Measurements from ENCODE around the gene PPFIA1.

PPFIA1 gene

GRCh38 chr11:70270104-70270876 lies at the start of gene PPFIA1:
Gene PPFIA1, plus strand, starts transcription at chr11:70270690. Its CDS starts 1,483 bp downstream, at chr11:70272173.
- DNase-seq (ENCODE audit: low spot score) = peak; percentile 98

GRCh38 chr11:70220920-70221319 lies 49.6 kb upstream of the PPFIA1 start:
- DNase-seq (ENCODE audit: low spot score) = no peak

DNA sequence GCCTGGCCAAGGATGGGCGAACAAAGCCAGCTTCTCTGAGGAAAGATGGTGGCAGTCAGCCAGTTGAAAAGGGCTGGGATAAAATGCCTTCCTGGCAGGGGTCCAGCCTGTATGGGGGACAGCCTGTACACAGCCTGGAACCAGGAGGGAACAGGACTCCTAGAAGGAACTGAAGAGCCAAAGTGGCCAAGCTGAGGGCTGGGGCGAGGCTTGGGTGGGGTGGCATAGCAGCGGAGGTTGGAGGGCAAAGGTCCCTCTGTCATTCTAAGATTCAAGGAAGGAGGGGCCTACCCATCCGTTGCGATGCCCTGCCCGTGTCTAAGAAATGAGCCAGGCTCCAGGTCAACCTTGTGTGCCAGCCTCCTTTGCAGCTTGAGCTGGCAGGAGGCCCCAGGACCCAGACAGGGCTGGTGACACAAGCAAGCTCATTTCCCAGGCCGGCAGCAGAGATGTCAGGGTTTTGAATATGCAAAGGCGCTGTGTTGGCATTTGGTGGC lies 44.8 kb upstream of the PPFIA1 start:
- DNase-seq (ENCODE audit: low spot score) = no peak

GRCh38 chr11:70226183-70226582 lies 44.3 kb upstream of the PPFIA1 start:
- no peak for DNase-seq (ENCODE audit: low spot score)

GRCh38 chr11:70226967-70227366 lies 43.5 kb upstream of the PPFIA1 start:
- DNase-seq (ENCODE audit: low spot score) = peak; percentile 71

GRCh38 chr11:70229737-70230136 lies 40.8 kb upstream of the PPFIA1 start:
- DNase-seq (ENCODE audit: low spot score) = no peak

GRCh38 chr11:70230151-70230839 lies 40.2 kb upstream of the PPFIA1 start:
- DNase-seq (ENCODE audit: low spot score) = no peak

DNA sequence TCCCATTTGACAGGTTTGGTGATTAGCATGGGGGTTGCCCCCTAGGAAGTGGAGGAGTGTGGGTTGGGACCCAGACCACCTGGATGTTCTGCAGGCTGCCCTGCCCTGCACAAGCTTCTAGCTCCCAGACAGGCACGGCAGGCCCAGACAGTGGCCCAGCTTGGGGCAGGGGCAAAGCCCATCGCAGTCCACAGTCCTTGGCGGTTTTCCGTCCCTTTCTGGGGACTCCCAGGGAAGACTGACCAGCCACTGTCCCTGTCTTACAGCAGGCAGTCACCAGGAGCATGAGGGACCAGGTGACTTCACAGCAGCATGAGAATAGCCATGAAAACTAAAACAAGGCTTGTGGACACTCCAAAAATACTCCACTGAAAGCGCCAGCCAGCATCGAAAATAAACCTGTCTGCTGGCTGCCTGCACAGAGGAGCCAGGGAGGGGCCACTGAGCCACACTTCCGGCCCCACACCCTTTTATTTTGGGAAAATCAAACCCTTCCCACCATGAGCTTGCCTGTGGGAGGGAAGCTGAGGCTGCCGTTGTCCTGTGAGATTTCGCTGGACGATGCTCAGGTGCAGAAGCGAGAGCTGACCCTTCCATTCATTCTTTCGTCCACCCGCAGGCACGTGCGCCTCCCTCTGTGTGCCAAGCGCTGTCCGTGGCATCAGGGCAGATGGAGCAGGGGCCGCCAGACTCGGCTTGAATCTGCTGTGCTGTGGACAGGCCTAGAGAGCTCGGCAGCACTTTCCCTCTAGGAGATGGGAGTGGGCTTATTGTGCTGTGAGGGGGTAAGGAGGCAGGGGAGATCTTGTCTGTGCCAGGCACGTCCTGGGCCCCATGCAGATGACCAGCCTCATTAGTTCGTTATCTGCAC lies 39.4 kb upstream of the PPFIA1 start:
- no peak for DNase-seq (ENCODE audit: low spot score)

- no peak for DNase-seq (ENCODE audit: low spot score)
Measured at GRCh38 chr11:70233034-70233433, 37.5 kb upstream of the PPFIA1 start.

DNA sequence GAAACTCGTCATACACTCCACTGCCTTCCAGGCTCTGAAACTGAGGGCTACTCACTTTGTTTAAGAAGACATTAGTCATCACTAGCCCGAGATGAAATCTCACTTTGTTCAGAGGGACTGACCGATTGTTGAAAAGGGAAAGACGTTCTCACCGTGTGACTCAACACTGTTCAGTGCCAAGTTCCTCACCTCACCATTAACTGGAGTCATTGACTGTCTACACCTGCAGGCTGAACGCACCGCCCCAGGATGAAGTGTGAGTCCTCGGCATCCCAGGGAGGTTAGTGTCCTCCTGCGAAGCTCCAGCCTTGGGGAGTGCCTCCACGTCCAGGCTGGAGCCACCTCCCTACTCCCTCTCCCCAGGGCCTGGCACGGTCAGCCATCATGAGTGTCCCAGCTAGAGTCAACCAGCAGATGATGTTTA lies 37.0 kb upstream of the PPFIA1 start:
- no peak for DNase-seq (ENCODE audit: low spot score)

- no peak for DNase-seq (ENCODE audit: low spot score)
Measured at GRCh38 chr11:70233962-70234361, 36.5 kb upstream of the PPFIA1 start.

DNA sequence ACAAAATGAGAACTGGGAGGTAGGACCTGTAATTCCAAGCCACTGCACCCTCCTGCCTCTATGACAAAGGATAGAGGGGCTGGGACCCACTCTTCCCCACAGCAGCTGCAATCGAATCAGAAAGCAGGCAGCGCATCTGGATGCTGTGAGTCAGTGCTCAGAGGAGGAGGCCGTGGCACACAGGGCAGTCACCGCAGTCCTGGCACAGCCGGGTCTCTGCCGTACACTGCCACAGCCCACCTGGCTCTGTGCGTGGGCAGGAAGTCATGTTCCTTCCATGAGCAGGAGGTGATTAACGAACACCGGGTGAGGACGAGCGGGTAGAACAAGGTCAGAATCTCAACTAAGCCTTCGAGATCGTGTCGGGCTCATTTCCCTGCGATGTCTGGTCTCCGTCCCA lies 30.2 kb upstream of the PPFIA1 start:
- DNase-seq (ENCODE audit: low spot score) = no peak

GRCh38 chr11:70241709-70242108 lies 28.8 kb upstream of the PPFIA1 start:
- DNase-seq (ENCODE audit: low spot score) = no peak

GRCh38 chr11:70242885-70243284 lies 27.6 kb upstream of the PPFIA1 start:
- DNase-seq (ENCODE audit: low spot score) = no peak

DNA sequence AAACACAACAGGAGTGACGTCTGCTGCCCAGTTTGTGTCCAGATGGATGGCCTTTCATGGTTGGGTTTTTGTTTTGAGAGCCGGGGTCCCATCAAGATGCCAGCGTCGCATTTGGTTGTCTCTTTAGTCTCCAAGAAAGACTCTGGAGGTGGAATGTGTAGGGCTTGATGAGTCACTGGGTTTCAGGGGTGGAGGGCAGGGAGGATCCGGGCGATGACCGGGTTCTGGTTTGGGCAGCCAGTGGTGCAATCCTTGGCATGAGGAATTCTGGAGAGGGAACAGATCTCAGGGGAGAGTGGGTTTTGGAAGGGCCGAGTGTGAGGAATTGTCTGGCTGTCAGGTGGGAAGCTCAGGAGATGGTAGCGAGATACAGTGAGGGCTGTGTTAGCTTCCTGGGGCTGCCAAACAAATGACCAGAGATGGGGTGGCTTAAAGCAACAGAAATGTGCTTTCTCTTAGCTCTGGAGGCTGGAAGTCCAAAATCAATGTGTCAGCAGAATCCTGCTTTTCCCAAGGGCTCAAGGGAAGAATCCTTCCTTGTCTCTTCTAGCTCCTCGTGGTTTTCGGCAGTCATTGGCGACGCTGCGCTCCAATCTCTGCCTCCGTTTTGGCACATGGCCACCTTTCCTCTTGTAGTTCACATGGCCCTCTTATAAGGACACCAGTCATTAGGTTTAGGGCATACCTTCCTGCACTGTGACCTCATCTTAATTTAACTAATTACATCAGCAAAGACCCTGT lies 26.4 kb upstream of the PPFIA1 start:
- DNase-seq (ENCODE audit: low spot score) = no peak

DNA sequence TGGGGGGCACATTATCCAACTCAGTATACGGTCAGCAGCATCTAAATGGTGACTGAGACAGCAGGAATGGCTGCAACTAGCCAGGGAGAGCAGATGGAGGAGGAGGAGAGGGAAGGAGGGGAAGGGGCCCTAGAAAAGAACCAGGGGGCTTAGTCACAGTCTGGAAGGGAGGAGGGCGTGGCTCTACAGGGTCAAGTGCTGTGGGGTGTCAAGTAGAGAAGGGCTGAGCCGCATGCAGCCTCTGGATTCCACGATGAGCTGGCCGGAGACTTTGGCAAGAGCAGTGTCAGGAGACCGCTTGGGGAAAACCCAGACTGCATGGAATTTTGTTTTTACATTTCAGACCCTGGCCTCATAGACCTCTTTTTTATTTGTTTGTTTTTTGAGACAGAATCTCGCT lies 25.8 kb upstream of the PPFIA1 start:
- no peak for DNase-seq (ENCODE audit: low spot score)

DNA sequence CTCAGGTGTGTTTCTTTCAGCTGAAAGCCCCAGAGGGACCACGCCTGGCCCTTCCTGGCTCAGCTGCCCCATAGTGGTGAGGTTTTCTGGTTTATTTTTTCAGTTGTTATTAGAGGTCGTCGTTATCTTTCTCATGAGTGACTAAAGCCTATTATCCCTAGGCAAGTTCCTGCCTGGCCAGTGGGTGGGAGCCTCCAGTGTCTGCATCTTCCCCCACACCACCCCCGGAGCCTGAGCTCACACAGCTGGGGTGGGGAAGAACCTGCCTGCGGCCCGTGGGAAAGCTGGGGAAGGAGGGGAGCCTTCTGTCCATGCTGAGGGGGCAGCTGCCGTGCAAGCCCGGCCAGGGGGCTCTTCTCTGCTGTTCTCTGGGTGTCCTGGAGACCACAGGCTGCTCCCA lies 24.3 kb upstream of the PPFIA1 start:
- DNase-seq (ENCODE audit: low spot score) = no peak

DNA sequence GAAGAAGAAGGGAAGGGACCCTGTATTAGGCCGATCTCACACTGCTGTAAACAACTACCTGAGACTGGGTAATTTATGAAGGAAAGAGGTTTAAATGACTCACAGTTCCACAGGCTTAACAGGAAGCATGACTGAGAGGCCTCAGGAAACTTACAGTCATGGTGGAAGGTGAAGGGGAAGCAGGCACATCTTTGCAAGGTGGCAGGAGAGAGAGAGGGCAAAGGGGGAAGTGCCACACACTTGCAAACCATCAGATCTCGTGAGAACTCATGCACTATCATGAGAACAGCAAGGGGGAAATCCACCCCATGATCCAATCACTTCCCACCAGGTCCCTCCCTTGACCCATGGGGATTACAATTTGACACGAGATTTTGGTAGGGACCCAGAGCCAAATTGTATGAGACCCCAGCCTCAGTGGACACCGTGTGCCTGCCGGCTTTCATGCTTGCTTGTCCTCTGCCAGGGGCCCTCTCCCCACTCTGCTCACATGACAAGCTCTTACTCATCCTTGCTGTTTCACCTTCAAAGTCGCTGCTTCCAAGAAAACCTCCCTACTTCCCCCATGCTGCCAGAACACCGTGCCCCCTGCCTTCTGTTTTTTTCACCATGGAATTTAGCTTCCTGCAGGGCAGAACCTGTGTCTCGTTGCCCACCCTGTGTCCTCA lies 23.3 kb upstream of the PPFIA1 start:
- DNase-seq (ENCODE audit: low spot score) = no peak

DNA sequence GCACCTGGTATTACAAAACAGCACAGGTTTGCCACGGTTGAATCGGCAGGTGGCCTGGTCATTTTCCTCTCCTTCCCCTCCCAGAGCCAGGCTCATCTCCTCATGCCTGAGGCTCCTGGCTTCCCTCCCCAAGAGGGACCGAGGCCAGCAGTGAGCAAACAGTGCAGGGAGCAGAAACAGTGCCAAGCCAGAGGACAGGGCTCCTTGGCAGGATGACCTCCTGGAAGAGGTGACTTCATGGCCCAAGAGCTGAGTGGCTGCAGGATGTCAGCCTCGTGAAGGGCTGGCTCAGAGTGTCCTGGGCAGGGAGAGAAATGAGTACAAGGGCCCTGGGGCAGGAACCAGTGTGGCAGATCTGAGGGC lies 22.8 kb upstream of the PPFIA1 start:
- no peak for DNase-seq (ENCODE audit: low spot score)

DNA sequence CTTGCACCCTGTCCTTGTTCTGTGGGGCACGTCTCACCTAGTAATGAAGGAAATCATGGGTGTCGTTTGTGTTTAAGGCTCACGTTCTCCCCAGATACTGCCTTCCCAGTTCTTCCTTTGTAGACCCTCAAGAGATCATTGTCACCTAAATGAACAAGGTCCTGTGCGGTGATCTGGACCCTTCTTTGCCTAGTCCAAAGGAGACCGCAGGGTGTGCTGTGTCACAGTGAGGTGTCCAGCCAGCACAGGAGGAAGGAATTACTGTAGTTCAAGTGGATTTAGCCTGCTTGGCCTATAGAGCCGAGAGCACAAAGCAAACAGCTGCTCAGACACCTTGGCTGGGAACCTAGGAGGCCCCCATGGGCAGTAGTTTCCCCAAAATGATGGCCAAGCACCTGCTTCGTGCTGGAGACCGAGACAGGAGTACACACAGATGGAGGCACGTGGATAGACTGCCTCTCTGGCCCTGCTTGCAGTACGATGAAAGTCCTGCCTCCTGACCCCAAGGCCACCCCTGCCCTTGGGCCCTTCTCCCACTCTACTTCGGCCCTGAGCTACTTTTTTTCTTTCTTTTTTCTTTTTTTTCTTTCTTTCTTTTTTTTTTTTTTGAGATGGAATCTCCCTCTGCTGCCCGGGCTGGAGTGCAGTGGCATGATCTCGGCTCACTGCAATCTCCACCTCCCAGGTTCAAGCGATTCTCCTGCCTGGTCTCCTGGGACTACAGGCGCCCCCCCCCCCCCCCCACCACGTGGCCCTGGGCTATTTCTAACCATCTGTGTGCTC lies 19.4 kb upstream of the PPFIA1 start:
- DNase-seq (ENCODE audit: low spot score) = no peak
